Glomerular visceral epithelial cell (primary cell): Measurements from ENCODE around the gene NTMT2.

Experiments
- DNase-seq: peaks from one replicate; pipeline ENCODE4 v3.0.0-alpha.2; 2016; ENCODE audit errors: extremely low spot score

NTMT2 gene

GRCh38 chr1:170209125-170209524, 63.4 kb downstream of the NTMT2 start:
- no peak for DNase-seq

- DNase-seq: no peak
These were observed 64.4 kb downstream of the NTMT2 start for GRCh38 chr1:170210142-170210541.

GRCh38 chr1:170213596-170213995, 67.8 kb downstream of the NTMT2 start:
- no peak for DNase-seq

GRCh38 chr1:170214117-170215032, 68.6 kb downstream of the NTMT2 start:
- DNase-seq: no peak

GRCh38 chr1:170215072-170215885, 69.5 kb downstream of the NTMT2 start:
- DNase-seq: no peak

- no peak for DNase-seq
These were observed 71.9 kb downstream of the NTMT2 start for GRCh38 chr1:170217517-170218256.

GRCh38 chr1:170218257-170218650, 72.5 kb downstream of the NTMT2 start:
- DNase-seq: no peak
